ENCODE results near the gene FBXO48. TPM values are rescaled to one million over a fixed set of nuclear protein-coding genes. Genes with fewer than 3 reads are reported as not detected.

Gene FBXO48
- total and polyA plus RNA-seq, 2 of the 4 experiments (the other 2 are of a cell fraction): 0.18 to 0.43 TPM

DNA sequence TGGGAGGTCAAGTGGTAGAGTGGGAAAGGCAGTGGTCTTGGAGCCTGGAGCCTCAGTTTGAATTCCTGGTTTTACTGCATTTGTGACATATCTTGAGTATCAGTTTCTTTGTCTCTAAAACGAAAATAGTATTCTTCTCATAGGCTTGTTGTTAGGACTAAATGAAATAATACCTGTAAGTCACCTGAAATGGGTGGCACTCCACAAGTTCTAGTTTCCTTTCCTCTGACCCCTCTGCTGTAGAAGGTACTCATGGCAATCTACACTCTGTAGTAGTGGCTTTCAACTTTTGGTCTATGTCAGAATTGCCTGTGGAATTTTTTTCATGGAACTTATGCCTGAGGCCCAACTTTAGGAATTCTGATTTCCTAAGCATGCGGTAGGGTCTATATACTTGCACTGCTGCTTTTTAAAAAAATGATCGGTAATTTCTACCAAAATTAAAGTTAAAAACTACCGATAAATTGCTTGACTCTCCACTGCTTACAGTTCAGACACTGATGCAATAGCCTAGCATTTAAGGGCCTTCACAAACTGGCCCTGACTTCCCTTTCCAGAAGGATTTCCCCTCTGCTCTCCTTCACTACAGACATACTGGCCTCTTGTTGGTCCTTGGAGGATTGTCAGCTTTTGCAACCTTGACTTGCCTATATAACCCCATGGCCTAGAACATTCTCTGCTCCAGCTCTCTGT, 54.8 kb downstream of the FBXO48 start:
- intact Hi-C loops (cut with micrococcal nuclease): no loop called here
- POLR2A ChIA-PET (ENCODE audit: unreplicated experiment): no interaction called here

More for the DNA sequence above, 54.8 kb downstream of the FBXO48 start:
- H3K23ac ChIP-seq (ENCODE audit: low read depth, low read length): no peak overlapping the region
- peaks cover 14% of the 10 kb centered on the region for H3K27me3 ChIP-seq (ENCODE audit: control insufficient read depth, insufficient read depth, low read length)
- in situ Hi-C loops (cut with MboI; ENCODE audit: low sequenced_read_pairs) (no loop called here), dilution Hi-C loops (cut with HindIII; ENCODE audit: low sequenced_read_pairs, unreplicated experiment) (no loop called here)
- H3K27ac ChIP-seq (ENCODE audit: insufficient read depth, low read length): no peak overlapping the region
- no peak overlapping the region for H4K8ac ChIP-seq (ENCODE audit: low read depth in 2 of 2, low read length in 2 of 2)
- no peaks in the 10 kb centered on the region for H3K79me1 ChIP-seq (ENCODE audit: low read depth in 1 of 2, low read length in 2 of 2)
- H2BK15ac ChIP-seq (ENCODE audit: low read depth, low read length): no peak overlapping the region
- no peak overlapping the region for H2AK5ac ChIP-seq (ENCODE audit: low read depth, low read length)
- H2BK120ac ChIP-seq (ENCODE audit: low read depth, low read length): no peak overlapping the region
- no peak overlapping the region for H2AK9ac ChIP-seq (replicated peaks; ENCODE audit: low read depth, low read length, poor library complexity)
- no peaks in the 10 kb centered on the region for H3K36me3 ChIP-seq (ENCODE audit: control insufficient read depth, insufficient read depth, low read length)
- no peak overlapping the region for H4K91ac ChIP-seq (ENCODE audit: insufficient read depth, low read depth, low read length)
- TF ChIP-seq MAFK (IDR thresholded peaks at IDR 0.05; ENCODE audit: low read depth, low read length) (no peak), RCOR1 (IDR thresholded peaks at IDR 0.05; ENCODE audit: insufficient replicate concordance, low read length) (no peak), SMC3 (IDR thresholded peaks at IDR 0.05; ENCODE audit: low read depth, low read length) (no peak), RAD21 (IDR thresholded peaks at IDR 0.05; ENCODE audit: low read length) (no peak), MAZ (IDR thresholded peaks at IDR 0.05; ENCODE audit: borderline replicate concordance, low read depth, low read length) (no peak), NFE2L2 (IDR thresholded peaks at IDR 0.05; ENCODE audit: low read depth, low read length) (no peak), CHD1 (IDR thresholded peaks at IDR 0.05; ENCODE audit: low read depth, low read length) (no peak), POLR2A (IDR thresholded peaks at IDR 0.05; ENCODE audit: low read depth, low read length) (no peak), BHLHE40 (IDR thresholded peaks at IDR 0.05; ENCODE audit: low read depth, low read length) (no peak), FOS (IDR thresholded peaks at IDR 0.05; ENCODE audit: low read depth, low read length) (no peak), MXI1 (IDR thresholded peaks at IDR 0.05; ENCODE audit: borderline replicate concordance, low read depth, low read length) (no peak), RFX5 (IDR thresholded peaks at IDR 0.05; ENCODE audit: low read depth, low read length) (no peak), CTCF (conservative IDR thresholded peaks at IDR 0.05; ENCODE audit: low read depth, low read length) (no peak), USF2 (IDR thresholded peaks at IDR 0.05; ENCODE audit: low read depth, low read length) (no peak), CEBPB (IDR thresholded peaks at IDR 0.05; ENCODE audit: low read depth, low read length) (no peak)
- TF ChIP-seq, protein P1, sequence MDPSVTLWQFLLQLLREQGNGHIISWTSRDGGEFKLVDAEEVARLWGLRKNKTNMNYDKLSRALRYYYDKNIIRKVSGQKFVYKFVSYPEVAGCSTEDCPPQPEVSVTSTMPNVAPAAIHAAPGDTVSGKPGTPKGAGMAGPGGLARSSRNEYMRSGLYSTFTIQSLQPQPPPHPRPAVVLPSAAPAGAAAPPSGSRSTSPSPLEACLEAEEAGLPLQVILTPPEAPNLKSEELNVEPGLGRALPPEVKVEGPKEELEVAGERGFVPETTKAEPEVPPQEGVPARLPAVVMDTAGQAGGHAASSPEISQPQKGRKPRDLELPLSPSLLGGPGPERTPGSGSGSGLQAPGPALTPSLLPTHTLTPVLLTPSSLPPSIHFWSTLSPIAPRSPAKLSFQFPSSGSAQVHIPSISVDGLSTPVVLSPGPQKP (IDR thresholded peaks at IDR 0.05; ENCODE audit: borderline replicate concordance, low read depth, low read length): no peak
- WGBS, 2 experiments (ENCODE audit: extremely low coverage in 2 of 2, insufficient read length in 1 of 2): 92% methylated on average over 2 of the region's 4 CpGs; no CpG with 5 or more reads in 1 of the 2 experiments
- no peak overlapping the region for H3K14ac ChIP-seq (replicated peaks; ENCODE audit: low read depth, low read length)
- no peaks in the 10 kb centered on the region for H3K9me3 ChIP-seq (ENCODE audit: control insufficient read depth, insufficient read depth, low read length)
- no peak overlapping the region for H3K56ac ChIP-seq (ENCODE audit: extremely low read depth, insufficient read depth, low read length)
- ATAC-seq (ENCODE audit: low read depth) (no peak), DNase-seq (no peak)
- no peak overlapping the region for H3K4me3 ChIP-seq (ENCODE audit: insufficient read depth, low read depth, low read length)
- no peak overlapping the region for H4K5ac ChIP-seq (ENCODE audit: low read depth, low read length)
- H4K20me1 ChIP-seq (ENCODE audit: insufficient read depth, low read length): no peaks in the 10 kb centered on the region
- H2BK20ac ChIP-seq (ENCODE audit: low read depth, low read length): no peak overlapping the region
- no peak overlapping the region for H3K9ac ChIP-seq (ENCODE audit: low read depth, low read length)
- no peaks in the 10 kb centered on the region for H3K4me1 ChIP-seq (ENCODE audit: control insufficient read depth, insufficient read depth, low read length)
- H2AFZ ChIP-seq (replicated peaks; ENCODE audit: low read length, poor library complexity): no peak overlapping the region
- H3K18ac ChIP-seq (ENCODE audit: low read depth, low read length): no peak overlapping the region
- no peaks in the 10 kb centered on the region for H3K9me1 ChIP-seq (ENCODE audit: insufficient read depth, low read length)
- CTCF ChIA-PET: no interaction called here
- no TSS peak for BruUV-seq (replicated peaks)
- no peak overlapping the region for H3K4me2 ChIP-seq (ENCODE audit: low read depth, low read length)
- H2BK5ac ChIP-seq (ENCODE audit: low read depth, low read length, poor library complexity, severe bottlenecking): no peak overlapping the region
- H3K4ac ChIP-seq (ENCODE audit: low read depth, low read length): no peak overlapping the region

Data from IMR-90 (cell line).